ENCODE measurements around the gene C3orf80.
"Not testable (repeated sequence)": the region's sequence is repeated elsewhere in the genome, so short reads cannot be mapped to it uniquely, and the experiment has no call there.

Gene C3orf80

GRCh38 chr3:160225176-160226025, at the start of gene C3orf80:
C3orf80 (plus strand) TSS chr3:160225422; CDS start chr3:160225636, 214 bp downstream.
- DNase-seq, result peak; percentile 50

GRCh38 chr3:160176923-160177322, 48.3 kb upstream of the C3orf80 start:
- no peak for DNase-seq

GRCh38 chr3:160178661-160179060, 46.6 kb upstream of the C3orf80 start:
- not testable (repeated sequence) for DNase-seq

GRCh38 chr3:160179403-160179802, 45.8 kb upstream of the C3orf80 start:
- not testable (repeated sequence) for DNase-seq

GRCh38 chr3:160179906-160180305, 45.3 kb upstream of the C3orf80 start:
- DNase-seq, result no peak

GRCh38 chr3:160180581-160181216, 44.5 kb upstream of the C3orf80 start:
- no peak for DNase-seq

- DNase-seq, result no peak
Observed at GRCh38 chr3:160183345-160184076, 41.7 kb upstream of the C3orf80 start.

GRCh38 chr3:160184655-160185054, 40.6 kb upstream of the C3orf80 start:
- DNase-seq, result no peak

- no peak for DNase-seq
Observed at GRCh38 chr3:160185751-160186150, 39.5 kb upstream of the C3orf80 start.

- no peak for DNase-seq
Observed at GRCh38 chr3:160187288-160187687, 37.9 kb upstream of the C3orf80 start.

- no peak for DNase-seq
Observed at GRCh38 chr3:160192310-160193029, 32.8 kb upstream of the C3orf80 start.

- DNase-seq, result no peak
Observed at GRCh38 chr3:160193644-160194192, 31.5 kb upstream of the C3orf80 start.

GRCh38 chr3:160194438-160194837, 30.8 kb upstream of the C3orf80 start:
- DNase-seq, result no peak

GRCh38 chr3:160195106-160195505, 30.1 kb upstream of the C3orf80 start:
- no peak for DNase-seq

GRCh38 chr3:160196511-160197104, 28.6 kb upstream of the C3orf80 start:
- DNase-seq, result no peak

GRCh38 chr3:160199108-160199507, 26.1 kb upstream of the C3orf80 start:
- DNase-seq, result no peak

- no peak for DNase-seq
Observed at GRCh38 chr3:160200353-160200752, 24.9 kb upstream of the C3orf80 start.

- not testable (repeated sequence) for DNase-seq
Observed at GRCh38 chr3:160204396-160205011, 20.7 kb upstream of the C3orf80 start.

- no peak for DNase-seq
Observed at GRCh38 chr3:160205606-160206005, 19.6 kb upstream of the C3orf80 start.

GRCh38 chr3:160210341-160210740, 14.9 kb upstream of the C3orf80 start:
- DNase-seq, result no peak

GRCh38 chr3:160210799-160211221, 14.4 kb upstream of the C3orf80 start:
- no peak for DNase-seq

- DNase-seq, result no peak
Observed at GRCh38 chr3:160213191-160213590, 12.0 kb upstream of the C3orf80 start.
